HEK293 (cell line): ENCODE data around the gene SCN1A.

Experiments used
- CTCF ChIP-seq: fragments of 450-650 bp; formaldehyde crosslinking; IDR thresholded peaks from 2 replicates; pipeline ENCODE4 v1.5.1; 2016; ENCODE audit warnings: missing biosample characterization, missing genetic modification characterization
- GLI2 ChIP-seq: fragments of 450-650 bp; formaldehyde crosslinking; IDR thresholded peaks from 2 replicates; pipeline ENCODE4; 2017; ENCODE audit warnings: missing biosample characterization, missing genetic modification characterization, low read depth, borderline replicate concordance
- PRDM6 ChIP-seq: fragments of 450-650 bp; formaldehyde crosslinking; IDR thresholded peaks from 2 replicates; pipeline ENCODE4 v1.5.1; 2017; ENCODE audit warnings: missing biosample characterization, missing genetic modification characterization
- SALL2 ChIP-seq: fragments of 450-650 bp; formaldehyde crosslinking; IDR thresholded peaks from 2 replicates; pipeline ENCODE4 v1.5.0; 2017; ENCODE audit warnings: missing biosample characterization, mild to moderate bottlenecking, missing genetic modification characterization, borderline replicate concordance
- ZBTB1 ChIP-seq: fragments of 450-650 bp; formaldehyde crosslinking; IDR thresholded peaks from 2 replicates; pipeline ENCODE4 v1.5.1; 2016; ENCODE audit warnings: missing biosample characterization, missing genetic modification characterization
- ZBTB10 ChIP-seq: fragments of 450-650 bp; formaldehyde crosslinking; IDR thresholded peaks from 2 replicates; pipeline ENCODE4 v1.5.1; 2016; ENCODE audit warnings: missing biosample characterization, missing genetic modification characterization
- ZBTB11 ChIP-seq: fragments of 450-650 bp; formaldehyde crosslinking; conservative IDR thresholded peaks from 2 replicates; pipeline ENCODE4 v1.5.1; 2016; ENCODE audit warnings: low read depth, missing biosample characterization, missing genetic modification characterization
- ZNF239 ChIP-seq: fragments of 450-650 bp; formaldehyde crosslinking; IDR thresholded peaks from 2 replicates; pipeline ENCODE4 v1.5.1; 2016; ENCODE audit warnings: missing biosample characterization, missing genetic modification characterization
- ZNF274 ChIP-seq, 2 experiments: fragments of 200-500 bp in 1 of 2; fragments of 450-650 bp in 1 of 2; sonication (Bioruptor generic) in 1 of 2; formaldehyde crosslinking in 1 of 2; IDR thresholded peaks; 2 replicates each; pipeline versions ENCODE4 v1.5.1 to v1.6.1; 2014 to 2016; ENCODE audit warnings: borderline replicate concordance in 1 of 2, inconsistent platforms in 1 of 2, low read length in 1 of 2, missing biosample characterization in 1 of 2, missing genetic modification characterization in 1 of 2

- no peak for TF ChIP-seq ZBTB11
- TF ChIP-seq CTCF (tag by site-specific recombination), result no peak
- no peak for TF ChIP-seq SALL2 (tag by site-specific recombination)
- TF ChIP-seq PRDM6, result no peak
- no peak for TF ChIP-seq ZBTB10 (tag by site-specific recombination)
- TF ChIP-seq ZNF239, result no peak
- no peak for TF ChIP-seq GLI2 (tag by site-specific recombination)
- no peak for TF ChIP-seq ZNF274 (IDR thresholded peaks at IDR 0.05; ENCODE audit: low read length)
- no peak for TF ChIP-seq ZNF274 (tag by site-specific recombination; IDR thresholded peaks at IDR 0.05; ENCODE audit: borderline replicate concordance)
- no peak for TF ChIP-seq ZBTB1 (tag by site-specific recombination)
Measured at GRCh38 chr2:166070231-166070630, 57.6 kb downstream of the SCN1A start.
